Liver (tissue), 9 donors: ENCODE data around the gene P3H1. TPM values are rescaled to one million over a fixed set of nuclear protein-coding genes. Genes with fewer than 3 reads are reported as not detected.

Experiments
- DNase-seq: peaks from one replicate; pipeline ENCODE4 v3.0.0-alpha.2; 2017; ENCODE audit warnings: low spot score
- H3K27ac ChIP-seq, 2 donors: one replicate each; pipeline ENCODE4 v1.7.0; 2013; ENCODE audit warnings: inconsistent platforms in 2 of 2, low read length in 2 of 2, control low read depth in 1 of 2, low read depth in 1 of 2, mild to moderate bottlenecking in 1 of 2
- H3K27me3 ChIP-seq, 4 donors: one replicate each; pipeline versions ENCODE4 v1.6.1 to v1.7.0; 2013; ENCODE audit warnings: low read length in 3 of 4, inconsistent platforms in 1 of 4, mild to moderate bottlenecking in 1 of 4, moderate library complexity in 1 of 4; ENCODE audit not compliant: control insufficient read depth in 4 of 4, insufficient read depth in 4 of 4
- H3K36me3 ChIP-seq, 4 donors: one replicate each; pipeline versions ENCODE4 v1.6.1 to v1.7.0; 2013; ENCODE audit warnings: low read length in 3 of 4, mild to moderate bottlenecking in 3 of 4, low read depth in 1 of 4, moderate library complexity in 1 of 4; ENCODE audit not compliant: control insufficient read depth in 4 of 4, insufficient read depth in 3 of 4
- H3K4me1 ChIP-seq, 4 donors: one replicate each; pipeline versions ENCODE4 v1.6.1 to v1.7.0; 2013; ENCODE audit warnings: low read length in 3 of 4, mild to moderate bottlenecking in 3 of 4, moderate library complexity in 1 of 4; ENCODE audit not compliant: control insufficient read depth in 4 of 4, insufficient read depth in 4 of 4
- H3K4me3 ChIP-seq, 3 donors: one replicate each; pipeline versions ENCODE4 v1.6.1 to v1.7.0; 2013; ENCODE audit warnings: low read length in 3 of 3, control low read depth in 1 of 3, low read depth in 1 of 3, mild to moderate bottlenecking in 1 of 3
- H3K9ac ChIP-seq, 2 donors: one replicate each; pipeline ENCODE4 v1.7.0; 2013; ENCODE audit warnings: low read length in 2 of 2, mild to moderate bottlenecking in 2 of 2, moderate library complexity in 2 of 2, control low read depth in 1 of 2, low read depth in 1 of 2
- H3K9me3 ChIP-seq, 4 donors: one replicate each; pipeline versions ENCODE4 v1.6.1 to v1.7.0; 2013; ENCODE audit warnings: low read length in 3 of 4; ENCODE audit not compliant: control insufficient read depth in 4 of 4
- EGR1 ChIP-seq, 2 donors: IDR thresholded peaks; 2 replicates each; pipeline ENCODE4 v1.6.1; 2016 to 2018; ENCODE audit warnings: antibody characterized with exemption in 2 of 2, low read depth in 2 of 2
- FOXA1 ChIP-seq: IDR thresholded peaks from 2 replicates; pipeline ENCODE4 v1.6.1; 2016; ENCODE audit warnings: antibody characterized with exemption
- FOXA2 ChIP-seq: IDR thresholded peaks from 2 replicates; pipeline ENCODE4 v1.6.1; 2016; ENCODE audit warnings: antibody characterized with exemption
- GABPA ChIP-seq, 2 donors: IDR thresholded peaks in 1 of 2; conservative IDR thresholded peaks in 1 of 2; 2 replicates each; pipeline ENCODE4 v1.6.1; 2016; ENCODE audit warnings: antibody characterized with exemption in 2 of 2, mild to moderate bottlenecking in 1 of 2, moderate library complexity in 1 of 2
- HNF4A ChIP-seq, 2 donors: conservative IDR thresholded peaks; 2 replicates each; pipeline ENCODE4 v1.6.1; 2016; ENCODE audit warnings: antibody characterized with exemption in 2 of 2, mild to moderate bottlenecking in 2 of 2
- HNF4G ChIP-seq: IDR thresholded peaks from 2 replicates; pipeline ENCODE4 v1.6.1; 2016; ENCODE audit warnings: antibody characterized with exemption
- NR2F2 ChIP-seq: IDR thresholded peaks from 2 replicates; pipeline ENCODE4 v1.6.1; 2016; ENCODE audit warnings: antibody characterized with exemption
- REST ChIP-seq: IDR thresholded peaks from 2 replicates; pipeline ENCODE4 v1.6.1; 2016; ENCODE audit warnings: antibody characterized with exemption, mild to moderate bottlenecking
- SP1 ChIP-seq: IDR thresholded peaks from 2 replicates; pipeline ENCODE4 v1.6.1; 2018; ENCODE audit warnings: antibody characterized with exemption, mild to moderate bottlenecking
- TAF1 ChIP-seq: conservative IDR thresholded peaks from 2 replicates; pipeline ENCODE4 v1.6.1; 2016; ENCODE audit warnings: antibody characterized with exemption, mild to moderate bottlenecking
- YY1 ChIP-seq: IDR thresholded peaks from 2 replicates; pipeline ENCODE4 v1.6.1; 2016; ENCODE audit warnings: antibody characterized with exemption, mild to moderate bottlenecking
- ZBTB33 ChIP-seq: IDR thresholded peaks from 2 replicates; pipeline ENCODE4 v1.6.1; 2016; ENCODE audit warnings: antibody characterized with exemption
- WGBS: extraction: QIAGEN DNeasy Blood & Tissue Kit; methylation state at CpG from one replicate; pipeline ENCODE4 v1.1.7; 2013; 5-methylcytosine and 5-hydroxymethylcytosine counted together
- polyA plus RNA-seq, 2 donors: library from polyadenylated mRNA; stranded (reverse) in 1 of 2; unstranded in 1 of 2; fragments of 200-250 nt in 1 of 2; fragments of >200 nt in 1 of 2; fragmentation: Nextera tagmentation in 1 of 2; extraction: Ambion mirVana in 1 of 2; gene quantifications; one replicate each; pipeline versions ENCODE4 v1.2.1 to v1.2.3, GENCODE V29; 2013 to 2015
- total RNA-seq, 2 donors: library from RNA; depleted of rRNA; stranded (reverse); fragments of >200 nt; gene quantifications; one replicate each; pipeline ENCODE4 v1.2.3, GENCODE V29; 2014
- TF ChIP-seq, protein P1 (sequence below): IDR thresholded peaks from 2 replicates; pipeline ENCODE4 v1.6.1; 2016; ENCODE audit warnings: antibody characterized with exemption
- TF ChIP-seq, protein P2 (sequence below): IDR thresholded peaks from 2 replicates; pipeline ENCODE4 v1.6.1; 2016; ENCODE audit warnings: antibody characterized with exemption
- donor health status: healthy.
- donor health status: healthy.
- donor health status: healthy.
- donor health status: healthy.
- donor health status: healthy.

P3H1 gene
- total and polyA plus RNA-seq, 4 donors: 14.9 to 28.0 (median 22.7) TPM

GRCh38 chr1:42742141-42742540 lies 24.7 kb downstream of the P3H1 start:
- Histone ChIP-seq H3K9ac (no peak overlapping the region), H3K4me1 (peaks cover 2 to 7% (median 5%) of the 10 kb centered on the region in 4 donors), H3K27ac (no peak overlapping the region), H3K27me3 (no peaks in the 10 kb centered on the region), H3K4me3 (no peak overlapping the region), H3K9me3 (no peaks in the 10 kb centered on the region), H3K36me3 (peaks cover 1 to 16% (median 7%) of the 10 kb centered on the region in 4 donors)
- no peak for TF ChIP-seq SP1
- TF ChIP-seq EGR1 (IDR thresholded peaks at IDR 0.05; ENCODE audit: low read depth in 2 of 2): no peak
- no peak for TF ChIP-seq YY1
- TF ChIP-seq REST: no peak
- no peak for TF ChIP-seq HNF4A (conservative IDR thresholded peaks at IDR 0.05)
- no peak for TF ChIP-seq ZBTB33
- no peak for TF ChIP-seq GABPA (IDR thresholded peaks at IDR 0.05 in 1 of 2, conservative IDR thresholded peaks at IDR 0.05 in 1 of 2)
- TF ChIP-seq TAF1: no peak
- TF ChIP-seq, protein P1, sequence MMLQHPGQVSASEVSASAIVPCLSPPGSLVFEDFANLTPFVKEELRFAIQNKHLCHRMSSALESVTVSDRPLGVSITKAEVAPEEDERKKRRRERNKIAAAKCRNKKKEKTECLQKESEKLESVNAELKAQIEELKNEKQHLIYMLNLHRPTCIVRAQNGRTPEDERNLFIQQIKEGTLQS: no peak
- TF ChIP-seq HNF4G: no peak
- no peak for TF ChIP-seq FOXA2
- no peak for DNase-seq
- 96% methylated on average over 8 of the region's 8 CpGs for WGBS

DNA sequence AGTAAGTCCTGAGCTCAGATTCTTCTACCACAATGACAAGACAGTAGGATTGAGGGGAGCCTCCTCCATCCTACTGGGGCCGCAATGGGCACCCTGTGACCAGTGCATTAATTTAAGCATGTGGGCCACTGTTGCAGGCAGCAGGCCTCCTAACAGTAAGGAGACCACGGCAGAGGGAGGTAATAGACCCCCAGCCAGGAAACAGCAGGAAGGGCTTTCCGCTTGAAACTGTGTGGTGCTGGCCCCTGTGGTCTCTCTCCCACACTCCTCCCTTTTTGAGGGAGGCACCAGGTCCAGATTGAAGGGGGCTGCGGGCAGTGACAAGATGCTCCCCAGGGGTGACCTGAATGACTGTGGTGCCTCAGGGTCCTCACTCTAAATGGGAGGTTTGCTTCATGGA lies 25.1 kb downstream of the P3H1 start:
- TF ChIP-seq HNF4G: no peak
- TF ChIP-seq TAF1: no peak
- TF ChIP-seq GABPA (IDR thresholded peaks at IDR 0.05 in 1 of 2, conservative IDR thresholded peaks at IDR 0.05 in 1 of 2): no peak
- TF ChIP-seq HNF4A (conservative IDR thresholded peaks at IDR 0.05): no peak
- TF ChIP-seq FOXA2: no peak
- no peak for TF ChIP-seq NR2F2
- TF ChIP-seq, protein P2, sequence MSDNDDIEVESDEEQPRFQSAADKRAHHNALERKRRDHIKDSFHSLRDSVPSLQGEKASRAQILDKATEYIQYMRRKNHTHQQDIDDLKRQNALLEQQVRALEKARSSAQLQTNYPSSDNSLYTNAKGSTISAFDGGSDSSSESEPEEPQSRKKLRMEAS: no peak
- TF ChIP-seq FOXA1: no peak
- no peak for TF ChIP-seq ZBTB33
- TF ChIP-seq YY1: no peak
- H3K4me3 ChIP-seq: no peak overlapping the region
- H3K9ac ChIP-seq: no peak overlapping the region
- H3K36me3 ChIP-seq: peaks cover 1 to 13% (median 6%) of the 10 kb centered on the region in 4 donors
- no peak for DNase-seq
- 94% methylated on average over 4 of the region's 4 CpGs for WGBS
- H3K27ac ChIP-seq: no peak overlapping the region
- no peaks in the 10 kb centered on the region for H3K9me3 ChIP-seq
- peaks cover 2 to 7% (median 5%) of the 10 kb centered on the region in 4 donors for H3K4me1 ChIP-seq
- H3K27me3 ChIP-seq: no peaks in the 10 kb centered on the region
